HG02623 (cell line): ENCODE results near the gene PLLP.

Experiments used
- ATAC-seq: cut with Tn5 transposase; IDR thresholded peaks from one replicate; pipeline ENCODE4 v1.9.1; 2021; ENCODE audit warnings: moderate library complexity; ENCODE audit not compliant: unreplicated experiment

The PLLP gene

GRCh38 chr16:57226701-57227621, 57.5 kb downstream of the PLLP start:
- ATAC-seq, result no peak

GRCh38 chr16:57225978-57226377, 58.5 kb downstream of the PLLP start:
- no peak for ATAC-seq

- no peak for ATAC-seq
Observed at GRCh38 chr16:57224651-57225335, 59.7 kb downstream of the PLLP start.

GRCh38 chr16:57223057-57223456, 61.4 kb downstream of the PLLP start:
- no peak for ATAC-seq

- ATAC-seq, result no peak
Observed at GRCh38 chr16:57216968-57217367, 67.5 kb downstream of the PLLP start.

- no peak for ATAC-seq
Observed at GRCh38 chr16:57213462-57213861, 71.0 kb downstream of the PLLP start.

- ATAC-seq, result no peak
Observed at GRCh38 chr16:57209780-57210179, 74.7 kb downstream of the PLLP start.

- ATAC-seq, result no peak
Observed at GRCh38 chr16:57208926-57209325, 75.5 kb downstream of the PLLP start.
